Subcutaneous abdominal adipose tissue (tissue), 5 donors: ENCODE measurements around the gene TMOD1.
A peak's percentile ranks its signal among the peaks of the same experiment; 100 is the strongest.
"Not testable (repeated sequence)": the region's sequence is repeated elsewhere in the genome, so short reads cannot be mapped to it uniquely, and the experiment has no call there.

Experiments used
- H3K27ac ChIP-seq: one replicate; pipeline ENCODE4 v1.7.0; 2013; ENCODE audit warnings: low read depth, mild to moderate bottlenecking, inconsistent platforms, low read length, moderate library complexity
- H3K27me3 ChIP-seq, 5 donors: one replicate each; pipeline ENCODE4 v1.7.0; 2013; ENCODE audit warnings: low read length in 5 of 5, inconsistent platforms in 1 of 5; ENCODE audit not compliant: control insufficient read depth in 5 of 5, insufficient read depth in 4 of 5
- H3K36me3 ChIP-seq, 5 donors: one replicate each; pipeline ENCODE4 v1.7.0; 2013; ENCODE audit warnings: low read length in 5 of 5; ENCODE audit not compliant: control insufficient read depth in 5 of 5, insufficient read depth in 5 of 5
- H3K4me1 ChIP-seq, 5 donors: one replicate each; pipeline ENCODE4 v1.7.0; 2013; ENCODE audit warnings: low read length in 5 of 5, mild to moderate bottlenecking in 3 of 5, moderate library complexity in 1 of 5; ENCODE audit not compliant: control insufficient read depth in 5 of 5, insufficient read depth in 5 of 5
- H3K4me3 ChIP-seq, 5 donors: one replicate each; pipeline ENCODE4 v1.7.0; 2013; ENCODE audit warnings: low read length in 5 of 5, low read depth in 1 of 5
- H3K9ac ChIP-seq, 5 donors: one replicate each; pipeline ENCODE4 v1.7.0; 2013; ENCODE audit warnings: low read length in 5 of 5, mild to moderate bottlenecking in 4 of 5, moderate library complexity in 3 of 5
- H3K9me3 ChIP-seq, 5 donors: one replicate each; pipeline ENCODE4 v1.7.0; 2013; ENCODE audit warnings: low read length in 5 of 5; ENCODE audit not compliant: control insufficient read depth in 5 of 5
- donor health status: healthy.
- donor health status: healthy.
- donor health status: healthy.
- donor health status: healthy.
- donor health status: healthy.

The TMOD1 gene

DNA sequence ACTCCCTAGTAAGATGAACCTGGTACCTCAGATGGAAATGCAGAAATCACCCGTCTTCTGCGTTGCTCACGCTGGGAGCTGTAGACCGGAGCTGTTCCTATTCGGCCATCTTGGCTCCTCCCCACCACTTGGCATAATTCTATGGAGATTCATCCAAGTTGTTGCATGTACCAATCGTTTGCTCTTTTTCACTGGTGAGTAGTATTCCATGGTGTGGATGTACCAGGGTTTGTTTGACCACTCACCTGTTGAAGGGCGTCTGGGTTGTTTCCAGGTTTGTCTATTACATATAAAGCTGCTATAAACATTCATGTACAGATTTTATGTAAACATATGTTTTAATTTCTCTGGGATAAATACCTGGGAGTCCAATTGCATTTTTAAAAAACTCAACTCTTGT is 85.4 kb downstream of the TMOD1 start:
- not testable (repeated sequence) for H3K4me3 ChIP-seq

DNA sequence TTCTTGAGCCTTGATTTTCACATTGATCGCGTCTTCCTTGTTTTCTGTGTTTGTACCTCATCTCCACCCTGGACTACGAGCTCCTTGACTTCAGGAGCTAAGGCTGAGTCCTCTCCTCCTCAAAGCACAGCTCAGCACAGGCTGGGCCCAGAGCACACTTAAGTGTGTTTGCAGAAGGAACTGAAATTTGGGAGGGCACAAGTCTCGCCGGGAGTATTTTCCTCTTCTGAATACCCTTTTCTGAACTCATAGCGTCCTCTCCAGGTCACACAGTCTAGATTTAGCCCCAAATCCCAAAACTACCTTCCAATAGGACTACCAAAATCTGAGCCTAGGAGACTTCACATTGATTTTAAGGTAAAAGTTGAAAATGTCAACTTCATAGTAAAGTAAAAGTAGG is 90.1 kb downstream of the TMOD1 start:
- H3K4me1 ChIP-seq, result no peaks in the 10 kb centered on the region
- H3K27me3 ChIP-seq, result no peaks in the 10 kb centered on the region
- H3K27ac ChIP-seq, result no peak overlapping the region

More for the DNA sequence above, 85.4 kb downstream of the TMOD1 start:
- H3K9ac ChIP-seq, H3K9me3 ChIP-seq, H3K27ac ChIP-seq, H3K36me3 ChIP-seq, H3K27me3 ChIP-seq, H3K4me1 ChIP-seq: not testable (repeated sequence)

DNA sequence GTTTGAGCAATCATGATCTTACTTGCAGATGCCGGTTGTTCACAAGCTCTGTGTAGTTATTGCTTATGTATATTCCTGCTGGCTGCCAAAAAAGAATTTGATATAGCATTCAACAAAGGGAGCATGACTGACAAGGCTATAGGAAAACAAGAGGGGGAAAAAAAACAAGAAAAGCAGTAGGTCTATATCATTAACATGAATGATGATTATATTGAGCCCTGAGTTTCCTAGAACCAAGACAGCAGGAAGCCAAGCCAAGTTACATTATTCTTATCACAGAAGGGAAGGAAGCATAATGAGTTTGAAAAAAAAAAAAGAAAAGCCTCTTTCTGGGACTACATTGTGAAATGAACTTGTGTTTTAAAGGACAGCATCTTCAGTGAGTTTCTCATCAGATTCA is 90.7 kb downstream of the TMOD1 start:
- no peaks in the 10 kb centered on the region for H3K9me3 ChIP-seq
- peaks cover 0 to 6% (median 0%) of the 10 kb centered on the region in 5 donors for H3K4me1 ChIP-seq
- H3K36me3 ChIP-seq, result peaks cover 0 to 5% (median 0%) of the 10 kb centered on the region in 5 donors

More for the DNA sequence above, 90.1 kb downstream of the TMOD1 start:
- Histone ChIP-seq H3K9me3 (no peaks in the 10 kb centered on the region), H3K36me3 (peaks cover 0 to 5% (median 0%) of the 10 kb centered on the region in 5 donors), H3K9ac (no peak overlapping the region), H3K4me3 (no peak overlapping the region)

DNA sequence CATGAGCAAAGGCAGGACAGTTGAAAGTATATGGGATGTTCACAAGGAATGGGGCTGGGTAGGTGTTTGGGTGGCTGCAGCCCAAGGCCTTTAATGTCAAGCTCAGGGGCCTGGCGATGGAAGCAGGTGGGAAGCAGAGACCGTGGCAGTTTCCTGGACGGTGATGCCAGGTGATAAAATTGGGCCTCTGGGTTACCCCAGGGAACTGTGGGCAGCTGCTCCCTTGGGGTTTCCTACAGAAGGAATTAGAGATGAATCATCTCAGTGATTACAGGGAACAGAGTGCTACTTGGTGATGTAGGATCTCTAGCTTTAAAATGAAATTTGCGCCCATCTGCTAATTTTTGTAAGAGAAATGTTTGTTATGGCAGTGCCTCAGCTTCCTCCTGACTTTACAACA is 92.5 kb downstream of the TMOD1 start:
- H3K4me1 ChIP-seq, result peaks cover 5 to 22% (median 12%) of the 10 kb centered on the region in 5 donors
- H3K36me3 ChIP-seq, result peaks cover 0 to 5% (median 0%) of the 10 kb centered on the region in 5 donors
- no peaks in the 10 kb centered on the region for H3K27me3 ChIP-seq
- no peak overlapping the region for H3K9ac ChIP-seq
- no peak overlapping the region for H3K27ac ChIP-seq
- H3K9me3 ChIP-seq, result no peaks in the 10 kb centered on the region
- H3K4me3 ChIP-seq, result no peak overlapping the region

More for the DNA sequence above, 90.7 kb downstream of the TMOD1 start:
- Histone ChIP-seq H3K4me3 (no peak overlapping the region), H3K9ac (no peak overlapping the region), H3K27ac (no peak overlapping the region), H3K27me3 (no peaks in the 10 kb centered on the region)

DNA sequence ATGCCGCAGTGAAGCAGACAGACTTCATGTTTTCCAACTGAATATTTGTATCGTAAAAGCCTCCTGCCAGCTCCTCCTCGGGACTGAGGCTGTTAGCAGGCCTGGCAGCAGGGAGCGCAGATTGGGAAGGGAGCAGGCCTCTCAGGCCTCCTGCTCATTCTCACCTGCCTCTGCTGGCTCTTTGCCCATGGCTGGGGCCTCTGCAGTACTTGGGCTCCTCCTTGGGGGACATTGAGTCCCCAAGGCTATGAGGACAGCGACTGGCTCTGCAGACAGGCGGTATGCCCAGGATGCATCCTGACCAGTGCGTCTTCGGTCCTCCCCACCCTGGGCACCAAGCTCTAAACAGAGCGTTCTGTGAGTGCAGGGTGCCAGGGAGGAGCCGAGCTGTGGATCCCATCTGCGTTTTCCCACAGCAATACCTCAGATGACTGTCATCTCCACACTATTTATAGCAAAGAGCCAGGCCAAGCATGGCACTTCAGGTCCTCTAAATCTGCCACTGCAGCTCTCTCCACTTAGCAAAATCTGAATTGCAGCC is 93.0 kb downstream of the TMOD1 start:
- H3K36me3 ChIP-seq, result peaks cover 0 to 5% (median 3%) of the 10 kb centered on the region in 5 donors
- H3K27ac ChIP-seq, result no peak overlapping the region
- no peak overlapping the region for H3K9ac ChIP-seq
- H3K4me3 ChIP-seq, result no peak overlapping the region
- no peaks in the 10 kb centered on the region for H3K9me3 ChIP-seq
- no peaks in the 10 kb centered on the region for H3K27me3 ChIP-seq
- peaks cover 5 to 23% (median 12%) of the 10 kb centered on the region in 5 donors for H3K4me1 ChIP-seq

DNA sequence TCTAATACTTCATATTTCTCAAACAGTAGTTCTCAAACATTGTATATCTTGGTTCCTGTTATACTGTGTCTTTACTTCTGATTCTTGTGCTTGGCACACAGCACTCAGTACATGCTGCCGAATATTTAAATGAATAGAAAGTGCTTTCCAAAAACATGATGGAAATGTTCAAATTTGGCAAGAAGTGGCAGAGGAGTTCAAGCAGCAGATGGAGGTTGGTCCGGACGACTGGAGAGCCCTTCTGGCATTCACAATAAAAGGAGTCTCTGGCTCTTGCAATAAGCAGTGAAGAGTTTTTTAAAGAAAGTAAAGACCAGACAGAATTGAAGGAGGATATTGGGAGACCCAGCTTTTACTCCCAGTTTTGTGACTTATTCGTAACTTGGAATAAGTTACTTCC is 95.4 kb downstream of the TMOD1 start:
- peaks cover 8 to 41% (median 25%) of the 10 kb centered on the region in 5 donors for H3K4me1 ChIP-seq
- H3K27ac ChIP-seq, result no peak overlapping the region
- H3K36me3 ChIP-seq, result peaks cover 5 to 24% (median 19%) of the 10 kb centered on the region in 5 donors
- no peaks in the 10 kb centered on the region for H3K27me3 ChIP-seq
- H3K9ac ChIP-seq, result no peak overlapping the region
- H3K9me3 ChIP-seq, result no peaks in the 10 kb centered on the region
- H3K4me3 ChIP-seq, result no peak overlapping the region

DNA sequence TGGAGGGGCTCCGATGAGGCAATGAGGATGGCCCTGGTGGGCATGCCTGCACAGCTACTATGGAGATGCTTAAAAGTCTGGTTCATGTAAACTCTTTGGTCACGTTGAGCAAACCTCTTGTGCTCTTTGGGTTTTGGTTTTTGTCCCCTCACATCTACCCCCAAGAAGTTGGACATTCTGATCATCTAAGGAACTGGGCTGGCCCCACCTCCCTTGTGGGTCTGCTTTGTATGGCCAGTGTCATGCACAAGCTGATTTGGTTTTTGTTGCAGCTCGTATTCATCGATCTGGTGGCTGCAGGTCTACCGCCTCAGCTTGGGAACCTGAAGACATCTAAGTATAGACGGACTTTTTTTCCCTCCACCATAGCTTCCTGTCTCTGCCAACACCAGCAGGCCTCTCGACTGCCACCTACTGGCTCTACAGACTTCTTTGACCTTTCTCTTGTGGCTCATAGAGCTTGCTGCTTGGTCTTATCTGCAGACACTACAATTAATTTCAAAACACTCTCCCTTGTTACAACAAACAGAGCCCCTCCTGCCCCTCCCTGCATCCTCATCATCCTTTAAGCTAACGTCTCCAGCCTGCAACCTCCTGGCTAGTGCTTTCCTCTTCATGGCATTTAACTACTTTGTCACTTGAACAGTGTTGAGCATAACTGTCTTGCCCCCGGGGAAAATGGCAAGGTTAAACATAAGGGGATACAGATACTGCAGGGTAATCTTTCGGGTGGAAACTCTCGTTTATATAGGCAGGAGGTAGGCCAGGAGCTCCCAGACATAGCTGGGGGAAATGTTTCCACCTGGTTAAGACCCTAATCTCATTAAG is 97.2 kb downstream of the TMOD1 start:
- H3K27ac ChIP-seq, result no peak overlapping the region
- H3K4me3 ChIP-seq, result no peak overlapping the region
- no peaks in the 10 kb centered on the region for H3K27me3 ChIP-seq
- H3K9me3 ChIP-seq, result no peaks in the 10 kb centered on the region
- no peak overlapping the region for H3K9ac ChIP-seq
- peaks cover 8 to 42% (median 31%) of the 10 kb centered on the region in 5 donors for H3K4me1 ChIP-seq
- H3K36me3 ChIP-seq, result peaks cover 4 to 41% (median 37%) of the 10 kb centered on the region in 5 donors

DNA sequence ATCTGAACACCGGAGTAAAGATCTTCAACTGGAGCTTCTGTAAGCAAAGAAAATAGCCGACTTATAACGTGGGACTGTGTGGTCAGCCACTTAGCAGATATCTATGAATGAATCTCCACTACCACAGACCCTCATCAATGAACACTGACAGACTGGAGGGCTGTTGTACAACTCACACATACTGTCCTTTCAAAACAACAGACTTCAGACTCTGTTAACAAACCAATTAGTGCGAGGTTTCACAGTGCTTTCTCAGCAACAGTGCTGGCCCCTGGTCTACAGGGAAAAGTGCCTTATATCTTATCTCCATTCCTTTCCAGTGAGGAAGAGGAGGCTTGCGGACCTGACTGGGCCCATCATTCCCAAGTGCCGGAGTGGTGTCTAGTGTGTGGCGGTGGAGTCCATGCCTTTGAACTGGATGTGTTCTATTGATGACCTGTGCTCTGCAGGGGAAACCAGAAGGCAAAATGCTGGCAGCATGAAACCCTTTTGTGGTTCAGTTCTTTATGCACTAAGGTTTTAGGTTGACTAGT is 97.9 kb downstream of the TMOD1 start:
- Histone ChIP-seq H3K36me3 (peaks cover 4 to 48% (median 40%) of the 10 kb centered on the region in 5 donors), H3K4me1 (peaks cover 8 to 42% (median 31%) of the 10 kb centered on the region in 5 donors), H3K9ac (no peak overlapping the region), H3K27me3 (no peaks in the 10 kb centered on the region), H3K4me3 (no peak overlapping the region), H3K27ac (peak overlapping the region; percentile 42), H3K9me3 (no peaks in the 10 kb centered on the region)

DNA sequence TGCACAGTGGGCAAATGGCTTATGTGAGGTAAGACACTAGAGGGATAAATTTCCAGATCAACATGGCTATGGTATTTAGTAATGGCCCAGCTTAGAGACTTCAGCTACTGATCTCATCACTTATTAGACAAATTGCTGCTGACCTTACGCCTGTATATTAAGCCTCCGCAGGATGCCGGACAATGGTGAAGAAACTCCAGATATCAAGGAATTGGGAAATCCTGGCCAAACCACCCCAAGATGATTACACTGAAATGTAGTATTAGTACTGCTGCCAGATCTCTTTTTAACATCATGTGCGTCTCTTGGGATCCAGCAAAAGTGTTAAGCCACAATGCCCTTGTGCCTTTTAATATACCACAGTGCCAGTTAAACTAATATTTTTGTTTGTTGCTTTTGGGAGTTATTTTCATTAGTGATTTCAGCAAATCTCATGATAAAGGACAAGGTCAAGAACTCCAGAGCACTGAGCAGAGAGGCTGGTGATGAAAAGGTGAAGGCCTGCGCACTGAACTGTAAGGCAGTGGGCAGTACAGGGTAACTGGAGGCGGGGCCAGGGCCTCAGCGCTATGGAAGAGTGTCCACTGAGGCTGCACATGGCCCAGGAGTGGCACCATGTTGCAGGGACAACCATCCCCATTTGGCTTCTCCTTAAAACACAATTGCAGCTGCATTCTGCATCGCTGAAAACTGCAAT is 99.2 kb downstream of the TMOD1 start:
- Histone ChIP-seq H3K27me3 (no peaks in the 10 kb centered on the region), H3K4me1 (peaks cover 8 to 42% (median 31%) of the 10 kb centered on the region in 5 donors), H3K27ac (peak overlapping the region; percentile 52), H3K9ac (no peak overlapping the region), H3K9me3 (no peaks in the 10 kb centered on the region), H3K4me3 (no peak overlapping the region), H3K36me3 (peaks cover 6 to 61% (median 53%) of the 10 kb centered on the region in 5 donors)
